ENCODE measurements around the gene RNASEL.

The RNASEL gene

GRCh38 chr1:182630586-182630985 is 41.5 kb upstream of the RNASEL start:
- H3K27me3 ChIP-seq (ENCODE audit: control insufficient read depth, insufficient read depth, low read length) = no peaks in the 10 kb centered on the region
- no peaks in the 10 kb centered on the region for H3K4me1 ChIP-seq
- H2AFZ ChIP-seq = no peak overlapping the region
- H3K4me2 ChIP-seq (ENCODE audit: low read length) = no peak overlapping the region
- no peaks in the 10 kb centered on the region for H3K79me2 ChIP-seq
- no peak overlapping the region for H3K9ac ChIP-seq
- H3K4me3 ChIP-seq (ENCODE audit: low read depth, low read length) = no peak overlapping the region
- TF ChIP-seq CTCF (IDR thresholded peaks at IDR 0.05) = no peak
- H3K36me3 ChIP-seq (ENCODE audit: control insufficient read depth, insufficient read depth, low read length) = no peaks in the 10 kb centered on the region
- H3K27ac ChIP-seq = no peak overlapping the region
- H3K9me3 ChIP-seq (ENCODE audit: control insufficient read depth, low read length) = no peaks in the 10 kb centered on the region

GRCh38 chr1:182629499-182630096 is 40.5 kb upstream of the RNASEL start:
- Histone ChIP-seq H3K36me3 (ENCODE audit: control insufficient read depth, insufficient read depth, low read length) (no peaks in the 10 kb centered on the region), H3K9ac (no peak overlapping the region), H3K4me1 (no peaks in the 10 kb centered on the region), H2AFZ (no peak overlapping the region), H3K9me3 (ENCODE audit: control insufficient read depth, low read length) (no peaks in the 10 kb centered on the region), H3K4me3 (ENCODE audit: low read depth, low read length) (no peak overlapping the region), H3K27me3 (ENCODE audit: control insufficient read depth, insufficient read depth, low read length) (no peaks in the 10 kb centered on the region), H3K4me2 (ENCODE audit: low read length) (no peak overlapping the region), H3K79me2 (no peaks in the 10 kb centered on the region), H3K27ac (no peak overlapping the region)
- TF ChIP-seq CTCF (IDR thresholded peaks at IDR 0.05) = no peak

GRCh38 chr1:182629080-182629479 is 40.0 kb upstream of the RNASEL start:
- no peak overlapping the region for H3K27ac ChIP-seq
- H3K4me1 ChIP-seq = no peaks in the 10 kb centered on the region
- no peak overlapping the region for H2AFZ ChIP-seq
- no peak overlapping the region for H3K9ac ChIP-seq
- no peaks in the 10 kb centered on the region for H3K9me3 ChIP-seq (ENCODE audit: control insufficient read depth, low read length)
- H3K79me2 ChIP-seq = no peaks in the 10 kb centered on the region
- no peaks in the 10 kb centered on the region for H3K36me3 ChIP-seq (ENCODE audit: control insufficient read depth, insufficient read depth, low read length)
- no peak for TF ChIP-seq CTCF (IDR thresholded peaks at IDR 0.05)
- H3K27me3 ChIP-seq (ENCODE audit: control insufficient read depth, insufficient read depth, low read length) = no peaks in the 10 kb centered on the region
- no peak overlapping the region for H3K4me3 ChIP-seq (ENCODE audit: low read depth, low read length)
- no peak overlapping the region for H3K4me2 ChIP-seq (ENCODE audit: low read length)

- Histone ChIP-seq H3K4me1 (no peaks in the 10 kb centered on the region), H2AFZ (no peak overlapping the region), H3K27ac (no peak overlapping the region), H3K4me3 (ENCODE audit: low read depth, low read length) (no peak overlapping the region), H3K9me3 (ENCODE audit: control insufficient read depth, low read length) (no peaks in the 10 kb centered on the region), H3K4me2 (ENCODE audit: low read length) (no peak overlapping the region), H3K79me2 (no peaks in the 10 kb centered on the region), H3K36me3 (ENCODE audit: control insufficient read depth, insufficient read depth, low read length) (no peaks in the 10 kb centered on the region), H3K9ac (no peak overlapping the region), H3K27me3 (ENCODE audit: control insufficient read depth, insufficient read depth, low read length) (no peaks in the 10 kb centered on the region)
- TF ChIP-seq CTCF (IDR thresholded peaks at IDR 0.05) = no peak
These were observed 39.6 kb upstream of the RNASEL start for GRCh38 chr1:182628657-182629056.

GRCh38 chr1:182627622-182628021 is 38.6 kb upstream of the RNASEL start:
- no peak overlapping the region for H3K9ac ChIP-seq
- no peak overlapping the region for H3K27ac ChIP-seq
- H2AFZ ChIP-seq = no peak overlapping the region
- no peak overlapping the region for H3K4me3 ChIP-seq (ENCODE audit: low read depth, low read length)
- no peak for TF ChIP-seq CTCF (IDR thresholded peaks at IDR 0.05)
- H3K9me3 ChIP-seq (ENCODE audit: control insufficient read depth, low read length) = no peaks in the 10 kb centered on the region
- H3K4me1 ChIP-seq = no peaks in the 10 kb centered on the region
- H3K4me2 ChIP-seq (ENCODE audit: low read length) = no peak overlapping the region
- H3K27me3 ChIP-seq (ENCODE audit: control insufficient read depth, insufficient read depth, low read length) = no peaks in the 10 kb centered on the region
- H3K36me3 ChIP-seq (ENCODE audit: control insufficient read depth, insufficient read depth, low read length) = no peaks in the 10 kb centered on the region
- no peaks in the 10 kb centered on the region for H3K79me2 ChIP-seq
